Measurements from ENCODE around the gene NPHP4.

NPHP4 gene

GRCh38 chr1:5879421-5879820 is 112.8 kb downstream of the NPHP4 start:
- H3K9ac ChIP-seq (ENCODE audit: low read depth, low read length) = no peak overlapping the region
- H3K9me3 ChIP-seq (ENCODE audit: insufficient read depth, low read depth, low read length) = no peaks in the 10 kb centered on the region; the same call in 1 of the 2 replicates
- H3K4me1 ChIP-seq (ENCODE audit: insufficient read depth, low read length) = no peaks in the 10 kb centered on the region
- no peak overlapping the region for H3K4me3 ChIP-seq (ENCODE audit: low read length)
- no peak overlapping the region for H3K27ac ChIP-seq (ENCODE audit: low read length)
- H3K36me3 ChIP-seq (ENCODE audit: insufficient read depth, low read depth, low read length) = peaks cover 19% of the 10 kb centered on the region
- H3K27me3 ChIP-seq (ENCODE audit: insufficient read depth, low read length) = no peaks in the 10 kb centered on the region

- Histone ChIP-seq H3K4me3 (ENCODE audit: low read length) (no peak overlapping the region), H3K36me3 (ENCODE audit: insufficient read depth, low read depth, low read length) (peaks cover 23% of the 10 kb centered on the region), H3K4me1 (ENCODE audit: insufficient read depth, low read length) (no peaks in the 10 kb centered on the region), H3K9me3 (ENCODE audit: insufficient read depth, low read depth, low read length) (no peaks in the 10 kb centered on the region; the same call in 1 of the 2 replicates), H3K27me3 (ENCODE audit: insufficient read depth, low read length) (no peaks in the 10 kb centered on the region), H3K27ac (ENCODE audit: low read length) (no peak overlapping the region), H3K9ac (ENCODE audit: low read depth, low read length) (no peak overlapping the region)
Observed at GRCh38 chr1:5878971-5879370, 113.3 kb downstream of the NPHP4 start.

GRCh38 chr1:5877683-5878530 is 114.3 kb downstream of the NPHP4 start:
- Histone ChIP-seq H3K36me3 (ENCODE audit: insufficient read depth, low read depth, low read length) (peaks cover 32% of the 10 kb centered on the region), H3K27ac (ENCODE audit: low read length) (no peak overlapping the region), H3K4me3 (ENCODE audit: low read length) (no peak overlapping the region), H3K27me3 (ENCODE audit: insufficient read depth, low read length) (no peaks in the 10 kb centered on the region), H3K4me1 (ENCODE audit: insufficient read depth, low read length) (no peaks in the 10 kb centered on the region), H3K9ac (ENCODE audit: low read depth, low read length) (no peak overlapping the region), H3K9me3 (ENCODE audit: insufficient read depth, low read depth, low read length) (no peaks in the 10 kb centered on the region; the same call in 1 of the 2 replicates)

- H3K4me3 ChIP-seq (ENCODE audit: low read length) = no peak overlapping the region
- H3K27ac ChIP-seq (ENCODE audit: low read length) = no peak overlapping the region
- no peaks in the 10 kb centered on the region for H3K27me3 ChIP-seq (ENCODE audit: insufficient read depth, low read length)
- H3K9ac ChIP-seq (ENCODE audit: low read depth, low read length) = no peak overlapping the region
- peaks cover 37% of the 10 kb centered on the region for H3K36me3 ChIP-seq (ENCODE audit: insufficient read depth, low read depth, low read length)
- H3K9me3 ChIP-seq (ENCODE audit: insufficient read depth, low read depth, low read length) = no peaks in the 10 kb centered on the region; the same call in 1 of the 2 replicates
- no peaks in the 10 kb centered on the region for H3K4me1 ChIP-seq (ENCODE audit: insufficient read depth, low read length)
Observed at GRCh38 chr1:5877001-5877400, 115.2 kb downstream of the NPHP4 start.

- H3K9ac ChIP-seq (ENCODE audit: low read depth, low read length) = no peak overlapping the region
- H3K27ac ChIP-seq (ENCODE audit: low read length) = no peak overlapping the region
- H3K9me3 ChIP-seq (ENCODE audit: insufficient read depth, low read depth, low read length) = no peaks in the 10 kb centered on the region; the same call in 1 of the 2 replicates
- H3K36me3 ChIP-seq (ENCODE audit: insufficient read depth, low read depth, low read length) = peaks cover 37% of the 10 kb centered on the region
- no peaks in the 10 kb centered on the region for H3K27me3 ChIP-seq (ENCODE audit: insufficient read depth, low read length)
- H3K4me3 ChIP-seq (ENCODE audit: low read length) = no peak overlapping the region
- no peaks in the 10 kb centered on the region for H3K4me1 ChIP-seq (ENCODE audit: insufficient read depth, low read length)
Observed at GRCh38 chr1:5876094-5876650, 116.1 kb downstream of the NPHP4 start.

GRCh38 chr1:5875345-5875910 is 116.8 kb downstream of the NPHP4 start:
- Histone ChIP-seq H3K27ac (ENCODE audit: low read length) (no peak overlapping the region), H3K27me3 (ENCODE audit: insufficient read depth, low read length) (no peaks in the 10 kb centered on the region), H3K36me3 (ENCODE audit: insufficient read depth, low read depth, low read length) (peaks cover 37% of the 10 kb centered on the region), H3K9ac (ENCODE audit: low read depth, low read length) (no peak overlapping the region), H3K4me1 (ENCODE audit: insufficient read depth, low read length) (no peaks in the 10 kb centered on the region), H3K9me3 (ENCODE audit: insufficient read depth, low read depth, low read length) (no peaks in the 10 kb centered on the region; the same call in 1 of the 2 replicates), H3K4me3 (ENCODE audit: low read length) (no peak overlapping the region)

GRCh38 chr1:5874416-5875110 is 117.7 kb downstream of the NPHP4 start:
- Histone ChIP-seq H3K9me3 (ENCODE audit: insufficient read depth, low read depth, low read length) (no peaks in the 10 kb centered on the region; the same call in 1 of the 2 replicates), H3K4me1 (ENCODE audit: insufficient read depth, low read length) (no peaks in the 10 kb centered on the region), H3K36me3 (ENCODE audit: insufficient read depth, low read depth, low read length) (peaks cover 33% of the 10 kb centered on the region), H3K27ac (ENCODE audit: low read length) (no peak overlapping the region), H3K4me3 (ENCODE audit: low read length) (no peak overlapping the region), H3K9ac (ENCODE audit: low read depth, low read length) (no peak overlapping the region), H3K27me3 (ENCODE audit: insufficient read depth, low read length) (no peaks in the 10 kb centered on the region)

GRCh38 chr1:5873556-5873955 is 118.7 kb downstream of the NPHP4 start:
- peaks cover 28% of the 10 kb centered on the region for H3K36me3 ChIP-seq (ENCODE audit: insufficient read depth, low read depth, low read length)
- H3K4me3 ChIP-seq (ENCODE audit: low read length) = no peak overlapping the region
- no peak overlapping the region for H3K9ac ChIP-seq (ENCODE audit: low read depth, low read length)
- H3K27me3 ChIP-seq (ENCODE audit: insufficient read depth, low read length) = no peaks in the 10 kb centered on the region
- no peaks in the 10 kb centered on the region for H3K4me1 ChIP-seq (ENCODE audit: insufficient read depth, low read length)
- H3K9me3 ChIP-seq (ENCODE audit: insufficient read depth, low read depth, low read length) = peaks cover 2% of the 10 kb centered on the region; the same call in 1 of the 2 replicates
- no peak overlapping the region for H3K27ac ChIP-seq (ENCODE audit: low read length)

GRCh38 chr1:5872886-5873285 is 119.3 kb downstream of the NPHP4 start:
- Histone ChIP-seq H3K36me3 (ENCODE audit: insufficient read depth, low read depth, low read length) (peaks cover 28% of the 10 kb centered on the region), H3K9me3 (ENCODE audit: insufficient read depth, low read depth, low read length) (peaks cover 3% of the 10 kb centered on the region; the same call in 1 of the 2 replicates)

GRCh38 chr1:5868931-5869500 is 123.2 kb downstream of the NPHP4 start:
- Histone ChIP-seq H3K9ac (ENCODE audit: low read depth, low read length) (no peak overlapping the region), H3K4me3 (ENCODE audit: low read length) (no peak overlapping the region), H3K27me3 (ENCODE audit: insufficient read depth, low read length) (no peaks in the 10 kb centered on the region), H3K27ac (ENCODE audit: low read length) (no peak overlapping the region), H3K4me1 (ENCODE audit: insufficient read depth, low read length) (no peaks in the 10 kb centered on the region), H3K9me3 (ENCODE audit: insufficient read depth, low read depth, low read length) (peaks cover 3% of the 10 kb centered on the region; the same call in 1 of the 2 replicates), H3K36me3 (ENCODE audit: insufficient read depth, low read depth, low read length) (peaks cover 14% of the 10 kb centered on the region)

More at GRCh38 chr1:5872886-5873285, 119.3 kb downstream of the NPHP4 start:
- H3K27me3 ChIP-seq (ENCODE audit: insufficient read depth, low read length) = no peaks in the 10 kb centered on the region
- H3K9ac ChIP-seq (ENCODE audit: low read depth, low read length) = no peak overlapping the region
- H3K4me3 ChIP-seq (ENCODE audit: low read length) = no peak overlapping the region
- H3K27ac ChIP-seq (ENCODE audit: low read length) = no peak overlapping the region
- no peaks in the 10 kb centered on the region for H3K4me1 ChIP-seq (ENCODE audit: insufficient read depth, low read length)

- Histone ChIP-seq H3K27me3 (ENCODE audit: insufficient read depth, low read length) (no peaks in the 10 kb centered on the region), H3K27ac (ENCODE audit: low read length) (no peak overlapping the region), H3K9ac (ENCODE audit: low read depth, low read length) (no peak overlapping the region), H3K9me3 (ENCODE audit: insufficient read depth, low read depth, low read length) (peaks cover 3% of the 10 kb centered on the region; the same call in 1 of the 2 replicates), H3K4me3 (ENCODE audit: low read length) (no peak overlapping the region), H3K36me3 (ENCODE audit: insufficient read depth, low read depth, low read length) (peaks cover 15% of the 10 kb centered on the region; the same call in 1 of the 2 replicates), H3K4me1 (ENCODE audit: insufficient read depth, low read length) (no peaks in the 10 kb centered on the region)
Observed at GRCh38 chr1:5865774-5866173, 126.5 kb downstream of the NPHP4 start.
